K562 (cell line): ENCODE results near the gene SCAP. TPM values are rescaled to one million over a fixed set of nuclear protein-coding genes. Genes with fewer than 3 reads are reported as not detected.
A peak's percentile ranks its signal among the peaks of the same experiment; 100 is the strongest.

ENCODE experiments used
- CREB3L1 ChIP-seq: fragments of 450-650 bp; IDR thresholded peaks from 2 replicates; pipeline ENCODE4 v1.6.1; 2014; ENCODE audit warnings: low read depth, mild to moderate bottlenecking, moderate library complexity, borderline replicate concordance
- CREB5 ChIP-seq: fragments of 250-450 bp; sonication (Bioruptor Pico); IDR thresholded peaks from 2 replicates; pipeline ENCODE4 v1.5.0; 2020; ENCODE audit warnings: mild to moderate bottlenecking
- DLX4 ChIP-seq: fragments of 250-450 bp; sonication (Bioruptor Pico); IDR thresholded peaks from 2 replicates; pipeline ENCODE4 v1.6.1; 2021; ENCODE audit warnings: mild to moderate bottlenecking
- RBM15 ChIP-seq: fragments of 200-400 bp; formaldehyde crosslinking; IDR thresholded peaks from 2 replicates; pipeline ENCODE4 v1.6.1; 2018; ENCODE audit warnings: mild to moderate bottlenecking, low read length, moderate library complexity; ENCODE audit not compliant: insufficient read depth
- SAP30 ChIP-seq: fragments of 200-600 bp; sonication (generic); IDR thresholded peaks from 2 replicates; pipeline ENCODE4 v1.6.1; 2012; ENCODE audit warnings: borderline replicate concordance, low read depth, mild to moderate bottlenecking, moderate library complexity, low read length, control low read depth, inconsistent platforms; ENCODE audit not compliant: insufficient read depth, poor library complexity, severe bottlenecking
- TEAD2 ChIP-seq: fragments of 450-650 bp; IDR thresholded peaks from 2 replicates; pipeline ENCODE4 v1.6.1; 2016; ENCODE audit warnings: missing genetic modification characterization, control low read depth, missing compliant biosample characterization
- ZBTB40 ChIP-seq, 2 experiments: fragments of 450-650 bp in 1 of 2; sonication (generic) in 1 of 2; formaldehyde crosslinking in 1 of 2; IDR thresholded peaks; 2 replicates each; pipeline versions ENCODE4 v1.7.1 to v1.9.0; 2016 to 2022; ENCODE audit warnings: inconsistent platforms in 1 of 2, mild to moderate bottlenecking in 1 of 2, missing genetic modification reagents in 1 of 2
- polyA plus RNA-seq, 8 experiments: library from polyadenylated mRNA; depleted of rRNA in 4 of 8; stranded (reverse) in 5 of 8; unstranded in 3 of 8; fragments of >200 nt; fragmentation: Nextera tagmentation in 2 of 8; fragmentation: Illumina TruSeq in 1 of 8; extraction: Ambion mirVana in 2 of 8; extraction: Trizol in 1 of 8; gene quantifications; 2 replicates each; pipeline versions ENCODE4 v1.2.1 to v1.2.3, GENCODE V29; 2011 to 2014; ENCODE audit warnings: inconsistent platforms in 1 of 8, missing spikeins in 1 of 8
- total RNA-seq, 7 experiments: library from RNA; depleted of rRNA in 6 of 7; stranded (reverse); fragments of >200 nt in 6 of 7; fragmentation: Illumina TruSeq in 2 of 7; extraction: Trizol in 2 of 7; gene quantifications; 2 replicates each; pipeline versions ENCODE4 v1.2.1 to v1.2.3, GENCODE V29; 2011 to 2021; ENCODE audit warnings: low replicate concordance in 1 of 7

SCAP gene
- total and polyA plus RNA-seq, 9 of the 15 experiments (the other 6 are each of a cell fraction or from before 2014, with no cell fraction given): 2.6 to 104 (median 37.8) TPM

GRCh38 chr3:47513125-47513929, 37.6 kb upstream of the SCAP start, which contains the start of gene ELP6 (continued):
- no peak for TF ChIP-seq CREB5
- TF ChIP-seq RBM15: no peak
- peak; percentile 27 for TF ChIP-seq SAP30
- no peak for TF ChIP-seq DLX4 (CRISPR knock-in tag)
- no peak for TF ChIP-seq TEAD2 (tag)
- TF ChIP-seq ZBTB40 (IDR thresholded peaks at IDR 0.05): peak; percentile 98
- TF ChIP-seq ZBTB40 (CRISPR knock-in tag; IDR thresholded peaks at IDR 0.05): no peak
- TF ChIP-seq CREB3L1: peak; percentile 96
